ENCODE results near the gene THBS3. TPM values are rescaled to one million over a fixed set of nuclear protein-coding genes. Genes with fewer than 3 reads are reported as not detected.

Gene THBS3
- total and polyA plus RNA-seq, 2 of the 13 experiments (the other 11 are each of a cell fraction or from before 2014, with no cell fraction given): 0.86 to 3.6 TPM

DNA sequence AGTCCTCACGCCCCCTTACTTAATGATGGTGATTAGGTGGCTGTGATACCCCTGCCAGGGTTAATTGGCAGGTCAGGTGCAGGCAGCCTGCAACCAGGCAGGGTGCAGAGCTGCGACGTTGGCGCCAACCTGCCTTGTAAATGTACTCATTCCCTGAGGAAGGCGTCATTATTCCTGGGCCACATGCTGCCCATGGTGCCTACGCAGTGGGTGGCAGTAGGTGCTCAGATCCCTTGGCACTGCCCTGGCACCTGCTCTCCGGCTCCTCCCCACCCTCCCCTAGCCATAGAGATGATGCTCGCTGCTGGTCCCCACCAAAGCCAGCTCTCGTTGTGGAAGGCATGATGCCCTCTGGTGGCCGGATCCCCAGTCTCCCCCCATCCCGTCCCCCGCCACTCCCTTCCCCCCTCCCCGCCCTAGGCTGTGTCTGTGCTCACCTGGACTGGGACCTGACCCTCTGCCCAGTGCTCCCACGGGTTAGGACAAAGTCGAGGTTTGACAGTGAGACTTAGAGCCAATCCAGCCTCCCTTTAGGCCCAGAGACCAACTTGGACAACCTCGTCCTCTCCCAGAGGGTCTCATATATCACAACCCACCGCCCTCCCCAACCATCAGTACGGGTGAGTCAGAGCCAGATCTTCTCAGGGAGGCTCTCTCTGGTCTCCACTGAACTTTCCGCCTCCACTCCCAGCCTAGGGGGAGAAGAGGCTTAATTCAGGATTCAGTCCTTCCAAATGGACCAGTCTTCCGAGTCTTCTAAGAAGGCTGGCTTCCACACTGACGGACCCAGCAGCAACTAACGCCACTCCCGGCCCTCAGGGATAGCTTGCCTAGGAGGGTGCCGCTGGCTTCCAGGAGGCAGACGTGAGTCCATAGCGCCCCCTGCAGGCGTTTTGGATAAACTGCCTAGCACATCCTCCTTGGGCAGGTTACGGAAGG lies 40.3 kb downstream of the THBS3 start (continued):
- TF ChIP-seq, protein P1, sequence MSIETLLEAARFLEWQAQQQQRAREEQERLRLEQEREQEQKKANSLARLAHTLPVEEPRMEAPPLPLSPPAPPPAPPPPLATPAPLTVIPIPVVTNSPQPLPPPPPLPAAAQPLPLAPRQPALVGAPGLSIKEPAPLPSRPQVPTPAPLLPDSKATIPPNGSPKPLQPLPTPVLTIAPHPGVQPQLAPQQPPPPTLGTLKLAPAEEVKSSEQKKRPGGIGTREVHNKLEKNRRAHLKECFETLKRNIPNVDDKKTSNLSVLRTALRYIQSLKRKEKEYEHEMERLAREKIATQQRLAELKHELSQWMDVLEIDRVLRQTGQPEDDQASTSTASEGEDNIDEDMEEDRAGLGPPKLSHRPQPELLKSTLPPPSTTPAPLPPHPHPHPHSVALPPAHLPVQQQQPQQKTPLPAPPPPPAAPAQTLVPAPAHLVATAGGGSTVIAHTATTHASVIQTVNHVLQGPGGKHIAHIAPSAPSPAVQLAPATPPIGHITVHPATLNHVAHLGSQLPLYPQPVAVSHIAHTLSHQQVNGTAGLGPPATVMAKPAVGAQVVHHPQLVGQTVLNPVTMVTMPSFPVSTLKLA (IDR thresholded peaks at IDR 0.05): no peak
- TF ChIP-seq, protein P2, sequence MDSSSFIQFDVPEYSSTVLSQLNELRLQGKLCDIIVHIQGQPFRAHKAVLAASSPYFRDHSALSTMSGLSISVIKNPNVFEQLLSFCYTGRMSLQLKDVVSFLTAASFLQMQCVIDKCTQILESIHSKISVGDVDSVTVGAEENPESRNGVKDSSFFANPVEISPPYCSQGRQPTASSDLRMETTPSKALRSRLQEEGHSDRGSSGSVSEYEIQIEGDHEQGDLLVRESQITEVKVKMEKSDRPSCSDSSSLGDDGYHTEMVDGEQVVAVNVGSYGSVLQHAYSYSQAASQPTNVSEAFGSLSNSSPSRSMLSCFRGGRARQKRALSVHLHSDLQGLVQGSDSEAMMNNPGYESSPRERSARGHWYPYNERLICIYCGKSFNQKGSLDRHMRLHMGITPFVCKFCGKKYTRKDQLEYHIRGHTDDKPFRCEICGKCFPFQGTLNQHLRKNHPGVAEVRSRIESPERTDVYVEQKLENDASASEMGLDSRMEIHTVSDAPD (CRISPR knock-in tag; IDR thresholded peaks at IDR 0.05): 0 out of 2 replicates have a peak, but pooled peaks have one; percentile 51
- TF ChIP-seq ZFP37 (CRISPR knock-in tag; IDR thresholded peaks at IDR 0.05; ENCODE audit: borderline replicate concordance): no peak
- peak; percentile 46; the same call in 1 of the 2 replicates for TF ChIP-seq MAZ (IDR thresholded peaks at IDR 0.05; ENCODE audit: borderline replicate concordance, low read depth, low read length)
- 0 out of 2 replicates have a peak, but pooled peaks have one; percentile 39 for TF ChIP-seq MAZ (CRISPR knock-in tag; IDR thresholded peaks at IDR 0.05; ENCODE audit: low read depth)
- TF ChIP-seq ZSCAN31 (CRISPR knock-in tag; IDR thresholded peaks at IDR 0.05; ENCODE audit: low read depth): peak; percentile 68; the same call in 1 of the 2 replicates
- no peak for TF ChIP-seq ZNF121 (CRISPR knock-in tag; IDR thresholded peaks at IDR 0.05)
- no peak for TF ChIP-seq ZNF773 (CRISPR knock-in tag; IDR thresholded peaks at IDR 0.05; ENCODE audit: borderline replicate concordance)
- no peak for TF ChIP-seq TEAD2 (CRISPR knock-in tag; IDR thresholded peaks at IDR 0.05)
- TF ChIP-seq POLR2A (IDR thresholded peaks at IDR 0.05; ENCODE audit: insufficient read depth in 1 of 2, low read depth in 2 of 2, low read length in 2 of 2): no peak
- TF ChIP-seq, protein P3, sequence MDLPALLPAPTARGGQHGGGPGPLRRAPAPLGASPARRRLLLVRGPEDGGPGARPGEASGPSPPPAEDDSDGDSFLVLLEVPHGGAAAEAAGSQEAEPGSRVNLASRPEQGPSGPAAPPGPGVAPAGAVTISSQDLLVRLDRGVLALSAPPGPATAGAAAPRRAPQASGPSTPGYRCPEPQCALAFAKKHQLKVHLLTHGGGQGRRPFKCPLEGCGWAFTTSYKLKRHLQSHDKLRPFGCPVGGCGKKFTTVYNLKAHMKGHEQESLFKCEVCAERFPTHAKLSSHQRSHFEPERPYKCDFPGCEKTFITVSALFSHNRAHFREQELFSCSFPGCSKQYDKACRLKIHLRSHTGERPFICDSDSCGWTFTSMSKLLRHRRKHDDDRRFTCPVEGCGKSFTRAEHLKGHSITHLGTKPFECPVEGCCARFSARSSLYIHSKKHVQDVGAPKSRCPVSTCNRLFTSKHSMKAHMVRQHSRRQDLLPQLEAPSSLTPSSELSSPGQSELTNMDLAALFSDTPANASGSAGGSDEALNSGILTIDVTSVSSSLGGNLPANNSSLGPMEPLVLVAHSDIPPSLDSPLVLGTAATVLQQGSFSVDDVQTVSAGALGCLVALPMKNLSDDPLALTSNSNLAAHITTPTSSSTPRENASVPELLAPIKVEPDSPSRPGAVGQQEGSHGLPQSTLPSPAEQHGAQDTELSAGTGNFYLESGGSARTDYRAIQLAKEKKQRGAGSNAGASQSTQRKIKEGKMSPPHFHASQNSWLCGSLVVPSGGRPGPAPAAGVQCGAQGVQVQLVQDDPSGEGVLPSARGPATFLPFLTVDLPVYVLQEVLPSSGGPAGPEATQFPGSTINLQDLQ (CRISPR knock-in tag; IDR thresholded peaks at IDR 0.05): no peak
- no peak for TF ChIP-seq ZNF232 (CRISPR knock-in tag; IDR thresholded peaks at IDR 0.05; ENCODE audit: borderline replicate concordance)
- TF ChIP-seq ZNF83 (CRISPR knock-in tag; IDR thresholded peaks at IDR 0.05; ENCODE audit: borderline replicate concordance): no peak
- TF ChIP-seq RNF2 (conservative IDR thresholded peaks at IDR 0.05; ENCODE audit: low read depth): no peak
- TF ChIP-seq, protein P4, sequence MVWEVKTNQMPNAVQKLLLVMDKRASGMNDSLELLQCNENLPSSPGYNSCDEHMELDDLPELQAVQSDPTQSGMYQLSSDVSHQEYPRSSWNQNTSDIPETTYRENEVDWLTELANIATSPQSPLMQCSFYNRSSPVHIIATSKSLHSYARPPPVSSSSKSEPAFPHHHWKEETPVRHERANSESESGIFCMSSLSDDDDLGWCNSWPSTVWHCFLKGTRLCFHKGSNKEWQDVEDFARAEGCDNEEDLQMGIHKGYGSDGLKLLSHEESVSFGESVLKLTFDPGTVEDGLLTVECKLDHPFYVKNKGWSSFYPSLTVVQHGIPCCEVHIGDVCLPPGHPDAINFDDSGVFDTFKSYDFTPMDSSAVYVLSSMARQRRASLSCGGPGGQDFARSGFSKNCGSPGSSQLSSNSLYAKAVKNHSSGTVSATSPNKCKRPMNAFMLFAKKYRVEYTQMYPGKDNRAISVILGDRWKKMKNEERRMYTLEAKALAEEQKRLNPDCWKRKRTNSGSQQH (CRISPR knock-in tag; IDR thresholded peaks at IDR 0.05; ENCODE audit: low read depth): no peak
- TF ChIP-seq ZNF562 (CRISPR knock-in tag; IDR thresholded peaks at IDR 0.05; ENCODE audit: borderline replicate concordance): no peak
- no peak for TF ChIP-seq MEIS1 (CRISPR knock-in tag; IDR thresholded peaks at IDR 0.05; ENCODE audit: borderline replicate concordance)
- TF ChIP-seq, protein P5, sequence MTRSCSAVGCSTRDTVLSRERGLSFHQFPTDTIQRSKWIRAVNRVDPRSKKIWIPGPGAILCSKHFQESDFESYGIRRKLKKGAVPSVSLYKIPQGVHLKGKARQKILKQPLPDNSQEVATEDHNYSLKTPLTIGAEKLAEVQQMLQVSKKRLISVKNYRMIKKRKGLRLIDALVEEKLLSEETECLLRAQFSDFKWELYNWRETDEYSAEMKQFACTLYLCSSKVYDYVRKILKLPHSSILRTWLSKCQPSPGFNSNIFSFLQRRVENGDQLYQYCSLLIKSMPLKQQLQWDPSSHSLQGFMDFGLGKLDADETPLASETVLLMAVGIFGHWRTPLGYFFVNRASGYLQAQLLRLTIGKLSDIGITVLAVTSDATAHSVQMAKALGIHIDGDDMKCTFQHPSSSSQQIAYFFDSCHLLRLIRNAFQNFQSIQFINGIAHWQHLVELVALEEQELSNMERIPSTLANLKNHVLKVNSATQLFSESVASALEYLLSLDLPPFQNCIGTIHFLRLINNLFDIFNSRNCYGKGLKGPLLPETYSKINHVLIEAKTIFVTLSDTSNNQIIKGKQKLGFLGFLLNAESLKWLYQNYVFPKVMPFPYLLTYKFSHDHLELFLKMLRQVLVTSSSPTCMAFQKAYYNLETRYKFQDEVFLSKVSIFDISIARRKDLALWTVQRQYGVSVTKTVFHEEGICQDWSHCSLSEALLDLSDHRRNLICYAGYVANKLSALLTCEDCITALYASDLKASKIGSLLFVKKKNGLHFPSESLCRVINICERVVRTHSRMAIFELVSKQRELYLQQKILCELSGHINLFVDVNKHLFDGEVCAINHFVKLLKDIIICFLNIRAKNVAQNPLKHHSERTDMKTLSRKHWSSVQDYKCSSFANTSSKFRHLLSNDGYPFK (CRISPR knock-in tag; IDR thresholded peaks at IDR 0.05; ENCODE audit: borderline replicate concordance): peak; percentile 30; the same call in 1 of the 2 replicates
